K562 treated with DMSO at 1 percent for 48 hours (cell line): ENCODE results near the gene AP1G2. TPM values are rescaled to one million over a fixed set of nuclear protein-coding genes. Genes with fewer than 3 reads are reported as not detected.

Source experiments
- total RNA-seq: library from RNA; unstranded; fragments of 300-600 nt; gene quantifications from 2 replicates; pipeline ENCODE4 v1.2.3, GENCODE V29; 2022; ENCODE audit warnings: low replicate concordance; ENCODE audit errors: extremely low read depth

The AP1G2 gene
- total RNA-seq: not detected in 2 replicates

GRCh38 chr14:23567186-23568020, at the start of gene AP1G2:
TSS of gene AP1G2 (minus strand) at chr14:23567791. CDS start at chr14:23567314, 477 bp downstream.

GRCh38 chr14:23578560-23579310, 11.1 kb upstream of the AP1G2 start, which contains the start of gene JPH4:
TSS of gene JPH4 (minus strand) at chr14:23578790. CDS start at chr14:23577453, 1,337 bp downstream.

GRCh38 chr14:23555882-23556699, 11.5 kb downstream of the AP1G2 start, which contains the start of gene THTPA:
TSS of gene THTPA (plus strand) at chr14:23556271. CDS start at chr14:23556758, 487 bp downstream.

DNA sequence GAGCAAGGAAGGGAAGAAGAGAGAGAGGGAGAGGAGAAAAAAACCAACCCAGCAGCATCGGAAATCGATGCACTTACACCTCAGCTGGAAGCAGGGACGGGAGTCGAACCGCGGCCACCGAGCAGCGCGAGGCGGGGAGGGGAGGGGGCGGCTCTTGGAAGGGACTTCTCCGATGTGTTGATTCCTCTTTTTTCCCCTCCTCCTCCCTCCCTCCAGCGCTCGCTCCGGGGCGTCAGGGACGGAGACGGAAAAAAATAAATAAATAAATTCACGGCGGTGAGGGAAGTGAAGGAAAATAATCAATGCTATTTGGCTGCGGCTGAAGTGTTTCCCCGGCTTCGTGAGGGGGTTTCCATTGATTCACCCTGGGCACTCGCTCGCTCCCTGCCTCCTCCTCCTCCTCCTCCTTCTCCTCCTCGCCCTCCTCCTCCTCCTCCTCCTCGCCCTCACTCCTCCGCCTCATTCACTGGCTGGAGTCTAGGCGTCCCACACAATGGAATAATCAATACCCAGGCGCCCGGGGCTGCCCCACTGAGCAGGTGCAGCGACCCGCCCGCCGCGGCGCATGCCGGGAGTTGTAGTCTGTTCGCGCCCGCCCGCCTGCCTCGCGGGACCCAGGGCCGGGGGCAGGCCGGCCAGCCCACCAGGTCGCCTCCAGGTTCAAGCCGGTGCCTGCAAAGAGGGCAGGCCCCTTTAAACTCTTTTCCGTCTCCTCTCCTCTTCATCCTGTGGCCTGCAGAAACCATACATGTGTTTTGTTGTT, 16.1 kb downstream of the AP1G2 start, which contains the start of gene ZFHX2:
Gene ZFHX2 (minus strand): TSS at position 500 of the 763 bp plus-strand sequence. CDS start 16,440 bp downstream, outside the sequence.

Other genes with a start within 250 kb of the AP1G2 start
- not detected in 2 replicates for gene PABPN1, start 246.3 kb downstream of the AP1G2 start, total RNA-seq
- not detected in 2 replicates for gene SLC22A17, start 214.9 kb downstream of the AP1G2 start, total RNA-seq
- not detected in 2 replicates for gene EFS, start 202.6 kb downstream of the AP1G2 start, total RNA-seq
- gene IL25, start 195.0 kb downstream of the AP1G2 start, total RNA-seq: not detected in 2 replicates
- gene CMTM5, start 190.7 kb downstream of the AP1G2 start, total RNA-seq: not detected in 2 replicates
- gene MYH6, start 159.5 kb downstream of the AP1G2 start, total RNA-seq: not detected in 2 replicates
- not detected in 2 replicates for gene MYH7, start 132.1 kb downstream of the AP1G2 start, total RNA-seq
- not detected in 2 replicates for gene NGDN, start 98.1 kb downstream of the AP1G2 start, total RNA-seq
- not detected in 2 replicates for gene ZFHX2, start 16.0 kb downstream of the AP1G2 start, total RNA-seq
- not detected in 2 replicates for gene THTPA, start 11.5 kb downstream of the AP1G2 start, total RNA-seq
- gene JPH4, start 11.0 kb upstream of the AP1G2 start, total RNA-seq: not detected in 2 replicates
- gene DHRS2, start 68.6 kb upstream of the AP1G2 start, total RNA-seq: not detected in 2 replicates